ENCODE results near the gene ALCAM.

DNA sequence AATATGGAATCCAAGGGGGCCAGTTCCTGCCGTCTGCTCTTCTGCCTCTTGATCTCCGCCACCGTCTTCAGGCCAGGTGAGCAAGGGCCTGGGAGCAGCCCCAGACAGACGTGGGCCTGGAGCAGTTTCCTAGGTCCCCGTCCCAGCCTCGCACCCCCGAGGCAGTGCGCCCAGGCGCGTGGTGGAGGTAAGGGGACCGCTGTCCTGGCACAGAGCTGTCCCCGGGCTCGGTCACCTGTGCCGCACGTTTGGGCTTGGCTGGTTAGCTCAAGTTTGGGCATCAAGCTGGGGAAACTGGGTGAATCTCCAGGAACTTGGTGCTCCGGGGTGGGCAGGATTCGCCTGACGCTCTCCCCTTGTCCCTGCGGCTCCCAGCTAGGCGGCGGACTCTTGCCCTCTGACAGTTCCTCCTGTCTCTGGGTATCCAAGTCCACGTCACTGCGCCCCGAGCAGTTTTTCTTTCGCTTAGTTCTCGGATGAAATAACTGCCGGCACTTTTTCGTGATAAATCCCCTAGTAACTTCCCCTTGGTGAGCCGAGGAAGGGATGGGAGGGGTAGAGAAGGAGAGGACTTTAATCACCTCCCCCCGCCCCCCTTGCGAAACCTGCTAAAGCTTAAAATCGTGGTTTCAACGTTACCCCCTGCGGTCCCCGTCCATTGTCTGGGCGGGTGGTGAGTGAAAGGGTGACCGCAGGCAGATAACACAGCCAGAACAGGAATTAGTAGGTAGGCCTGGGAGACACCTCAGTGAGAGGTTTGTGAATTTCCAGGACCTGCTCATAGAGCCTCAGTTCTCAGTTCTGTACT lies 901 bp downstream of the ALCAM start:
- TF ChIP-seq, protein P1, sequence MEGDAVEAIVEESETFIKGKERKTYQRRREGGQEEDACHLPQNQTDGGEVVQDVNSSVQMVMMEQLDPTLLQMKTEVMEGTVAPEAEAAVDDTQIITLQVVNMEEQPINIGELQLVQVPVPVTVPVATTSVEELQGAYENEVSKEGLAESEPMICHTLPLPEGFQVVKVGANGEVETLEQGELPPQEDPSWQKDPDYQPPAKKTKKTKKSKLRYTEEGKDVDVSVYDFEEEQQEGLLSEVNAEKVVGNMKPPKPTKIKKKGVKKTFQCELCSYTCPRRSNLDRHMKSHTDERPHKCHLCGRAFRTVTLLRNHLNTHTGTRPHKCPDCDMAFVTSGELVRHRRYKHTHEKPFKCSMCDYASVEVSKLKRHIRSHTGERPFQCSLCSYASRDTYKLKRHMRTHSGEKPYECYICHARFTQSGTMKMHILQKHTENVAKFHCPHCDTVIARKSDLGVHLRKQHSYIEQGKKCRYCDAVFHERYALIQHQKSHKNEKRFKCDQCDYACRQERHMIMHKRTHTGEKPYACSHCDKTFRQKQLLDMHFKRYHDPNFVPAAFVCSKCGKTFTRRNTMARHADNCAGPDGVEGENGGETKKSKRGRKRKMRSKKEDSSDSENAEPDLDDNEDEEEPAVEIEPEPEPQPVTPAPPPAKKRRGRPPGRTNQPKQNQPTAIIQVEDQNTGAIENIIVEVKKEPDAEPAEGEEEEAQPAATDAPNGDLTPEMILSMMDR (IDR thresholded peaks at IDR 0.05), result no peak
- TF ChIP-seq POLR2A (IDR thresholded peaks at IDR 0.05), result no peak

Measured in uterus (tissue), 2 donors.